ENCODE measurements around the gene ABLIM1. TPM values are rescaled to one million over a fixed set of nuclear protein-coding genes. Genes with fewer than 3 reads are reported as not detected.

ABLIM1 gene
- total RNA-seq, 1 donor from 2014 or later: 87.7 TPM

DNA sequence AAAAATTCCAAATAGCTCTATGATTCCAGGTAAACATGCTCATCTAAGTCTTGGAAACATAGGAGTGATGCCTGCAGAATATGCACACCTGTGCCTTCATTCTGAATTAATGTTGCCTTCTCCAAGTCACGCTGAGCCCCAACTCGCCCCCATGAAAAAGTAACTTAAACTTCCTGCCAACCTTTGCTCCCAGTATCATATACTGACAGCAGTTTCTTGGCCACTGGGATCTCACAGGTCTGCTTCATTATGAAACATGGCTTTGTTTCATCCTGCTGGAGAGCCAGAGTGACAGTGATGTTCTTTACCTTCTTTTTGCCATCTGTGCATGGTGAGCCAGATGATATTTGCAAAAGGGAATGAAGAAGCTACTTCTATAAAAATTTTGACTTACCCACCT, 34.9 kb downstream of the ABLIM1 start:
- Histone ChIP-seq H3K27ac (peak overlapping the region; percentile 34 to 46), H3K9me3 (no peaks in the 10 kb centered on the region), H3K27me3 (no peaks in the 10 kb centered on the region), H3K4me3 (no peak overlapping the region), H3K4me1 (peaks cover 0 to 35% of the 10 kb centered on the region in 2 donors), H3K36me3 (no peaks in the 10 kb centered on the region)
- intact Hi-C loops (cut with DNase I): no loop called here
- TF ChIP-seq, protein P1, sequence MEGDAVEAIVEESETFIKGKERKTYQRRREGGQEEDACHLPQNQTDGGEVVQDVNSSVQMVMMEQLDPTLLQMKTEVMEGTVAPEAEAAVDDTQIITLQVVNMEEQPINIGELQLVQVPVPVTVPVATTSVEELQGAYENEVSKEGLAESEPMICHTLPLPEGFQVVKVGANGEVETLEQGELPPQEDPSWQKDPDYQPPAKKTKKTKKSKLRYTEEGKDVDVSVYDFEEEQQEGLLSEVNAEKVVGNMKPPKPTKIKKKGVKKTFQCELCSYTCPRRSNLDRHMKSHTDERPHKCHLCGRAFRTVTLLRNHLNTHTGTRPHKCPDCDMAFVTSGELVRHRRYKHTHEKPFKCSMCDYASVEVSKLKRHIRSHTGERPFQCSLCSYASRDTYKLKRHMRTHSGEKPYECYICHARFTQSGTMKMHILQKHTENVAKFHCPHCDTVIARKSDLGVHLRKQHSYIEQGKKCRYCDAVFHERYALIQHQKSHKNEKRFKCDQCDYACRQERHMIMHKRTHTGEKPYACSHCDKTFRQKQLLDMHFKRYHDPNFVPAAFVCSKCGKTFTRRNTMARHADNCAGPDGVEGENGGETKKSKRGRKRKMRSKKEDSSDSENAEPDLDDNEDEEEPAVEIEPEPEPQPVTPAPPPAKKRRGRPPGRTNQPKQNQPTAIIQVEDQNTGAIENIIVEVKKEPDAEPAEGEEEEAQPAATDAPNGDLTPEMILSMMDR (IDR thresholded peaks at IDR 0.05): no peak
- DNase-seq (ENCODE audit: low spot score in 2 of 2): no peak

DNA sequence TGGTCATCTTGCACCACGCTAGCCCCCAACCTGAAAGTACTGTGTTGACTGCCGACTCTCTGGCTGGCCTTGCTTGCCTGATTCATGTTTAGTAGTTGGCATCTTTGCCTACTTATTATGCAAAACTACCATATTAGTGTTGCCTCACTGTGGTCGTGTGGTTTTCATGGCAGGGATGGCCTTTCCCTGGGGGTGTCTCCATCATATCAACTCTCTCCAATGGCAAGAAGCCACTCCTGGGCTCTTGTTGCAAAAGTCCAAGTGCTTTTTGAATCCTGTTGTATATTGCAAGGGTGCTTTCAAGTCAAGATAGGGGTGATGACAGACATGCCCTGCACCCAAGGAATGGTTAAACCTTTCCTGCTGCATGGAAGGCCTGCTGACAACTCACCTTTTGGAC, 39.4 kb downstream of the ABLIM1 start:
- TF ChIP-seq, protein P1 (IDR thresholded peaks at IDR 0.05): no peak
- Histone ChIP-seq H3K4me3 (no peak overlapping the region), H3K9me3 (no peaks in the 10 kb centered on the region), H3K36me3 (no peaks in the 10 kb centered on the region), H3K27me3 (no peaks in the 10 kb centered on the region), H3K4me1 (peaks cover 0 to 35% of the 10 kb centered on the region in 2 donors), H3K27ac (no peak overlapping the region)
- DNase-seq (ENCODE audit: low spot score in 2 of 2): no peak
- intact Hi-C loops (cut with DNase I): no loop called here

DNA sequence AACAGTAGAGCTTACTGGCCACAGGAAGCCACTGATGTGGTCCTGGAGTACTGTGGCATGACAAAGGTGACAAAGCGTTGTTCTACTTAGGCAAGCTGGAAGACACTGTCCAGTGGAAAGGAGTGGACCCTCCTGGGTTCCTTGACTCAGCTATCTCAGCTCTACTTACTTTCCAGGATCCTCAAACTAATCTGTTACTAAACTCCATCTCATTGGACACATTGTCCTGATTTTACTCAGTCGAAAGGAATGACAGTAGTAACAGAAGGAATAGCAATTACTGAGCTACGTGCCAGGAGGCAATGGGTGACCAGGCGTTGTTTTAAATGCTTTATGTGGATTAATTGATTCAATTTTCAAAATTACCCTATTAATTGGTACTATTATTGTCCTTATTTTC, 41.6 kb downstream of the ABLIM1 start:
- intact Hi-C loops (cut with DNase I): no loop called here
- H3K9me3 ChIP-seq: no peaks in the 10 kb centered on the region
- no peak overlapping the region for H3K27ac ChIP-seq
- peaks cover 0 to 21% of the 10 kb centered on the region in 2 donors for H3K4me1 ChIP-seq
- H3K36me3 ChIP-seq: no peaks in the 10 kb centered on the region
- DNase-seq (ENCODE audit: low spot score in 2 of 2): no peak
- no peaks in the 10 kb centered on the region for H3K27me3 ChIP-seq
- TF ChIP-seq, protein P1 (IDR thresholded peaks at IDR 0.05): no peak
- no peak overlapping the region for H3K4me3 ChIP-seq

DNA sequence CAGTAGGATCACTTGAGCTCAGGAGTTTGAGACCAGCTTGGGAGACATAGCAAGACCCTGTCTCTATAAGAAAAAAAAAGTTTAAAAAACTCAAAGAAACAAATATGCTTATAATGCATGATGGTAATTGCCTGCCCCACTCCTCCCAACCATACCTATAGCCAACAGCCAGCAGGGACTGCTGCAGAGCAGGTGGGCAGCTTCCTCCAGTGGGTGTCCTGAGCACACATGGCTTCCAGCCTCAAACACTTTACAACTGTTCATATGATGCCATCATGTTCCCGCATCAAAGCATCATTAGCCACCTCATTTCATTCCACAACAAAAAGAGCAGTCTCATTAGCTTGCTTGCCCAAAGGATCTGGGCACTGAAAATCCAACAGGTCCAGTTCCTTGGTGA, 42.0 kb downstream of the ABLIM1 start:
- H3K36me3 ChIP-seq: no peaks in the 10 kb centered on the region
- no peaks in the 10 kb centered on the region for H3K27me3 ChIP-seq
- DNase-seq (ENCODE audit: low spot score in 2 of 2): no peak
- intact Hi-C loops (cut with DNase I): no loop called here
- no peak overlapping the region for H3K27ac ChIP-seq
- no peak overlapping the region for H3K4me3 ChIP-seq
- H3K9me3 ChIP-seq: no peaks in the 10 kb centered on the region
- peaks cover 0 to 21% of the 10 kb centered on the region in 2 donors for H3K4me1 ChIP-seq
- TF ChIP-seq, protein P1 (IDR thresholded peaks at IDR 0.05): no peak

DNA sequence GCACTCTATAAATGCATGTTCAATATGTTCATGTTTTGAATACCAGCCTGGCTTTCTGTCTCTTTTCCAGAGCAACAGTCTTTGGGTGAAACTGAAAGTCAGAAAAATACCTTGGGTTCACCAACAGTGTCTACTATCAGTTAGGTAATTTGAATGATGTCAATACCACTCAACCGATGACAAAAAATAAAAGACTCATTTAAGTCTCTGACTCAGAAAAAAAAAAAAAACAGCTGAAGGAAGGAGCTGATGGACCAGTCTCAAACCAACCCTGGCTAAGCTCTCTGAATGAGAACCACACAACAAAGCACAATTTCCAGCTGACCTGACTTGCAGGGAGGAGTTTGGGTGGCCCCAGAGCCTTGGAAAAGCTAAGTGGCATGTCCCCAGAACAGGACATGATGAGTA, 42.5 kb downstream of the ABLIM1 start:
- DNase-seq (ENCODE audit: low spot score in 2 of 2): no peak
- intact Hi-C loops (cut with DNase I): no loop called here

More for the DNA sequence above, 42.5 kb downstream of the ABLIM1 start:
- H3K27me3 ChIP-seq: no peaks in the 10 kb centered on the region
- TF ChIP-seq, protein P1 (IDR thresholded peaks at IDR 0.05): no peak
- no peaks in the 10 kb centered on the region for H3K36me3 ChIP-seq
- peaks cover 0 to 21% of the 10 kb centered on the region in 2 donors for H3K4me1 ChIP-seq
- H3K27ac ChIP-seq: no peak overlapping the region
- no peaks in the 10 kb centered on the region for H3K9me3 ChIP-seq
- H3K4me3 ChIP-seq: no peak overlapping the region

Data from ascending aorta (tissue), 2 donors.